GM18907 (cell line): Measurements from ENCODE around the gene SND1.

Experiments used
- ATAC-seq: cut with Tn5 transposase; IDR thresholded peaks from one replicate; pipeline ENCODE4 v1.9.1; 2021; ENCODE audit warnings: mild to moderate bottlenecking, moderate library complexity; ENCODE audit not compliant: unreplicated experiment

The SND1 gene

DNA sequence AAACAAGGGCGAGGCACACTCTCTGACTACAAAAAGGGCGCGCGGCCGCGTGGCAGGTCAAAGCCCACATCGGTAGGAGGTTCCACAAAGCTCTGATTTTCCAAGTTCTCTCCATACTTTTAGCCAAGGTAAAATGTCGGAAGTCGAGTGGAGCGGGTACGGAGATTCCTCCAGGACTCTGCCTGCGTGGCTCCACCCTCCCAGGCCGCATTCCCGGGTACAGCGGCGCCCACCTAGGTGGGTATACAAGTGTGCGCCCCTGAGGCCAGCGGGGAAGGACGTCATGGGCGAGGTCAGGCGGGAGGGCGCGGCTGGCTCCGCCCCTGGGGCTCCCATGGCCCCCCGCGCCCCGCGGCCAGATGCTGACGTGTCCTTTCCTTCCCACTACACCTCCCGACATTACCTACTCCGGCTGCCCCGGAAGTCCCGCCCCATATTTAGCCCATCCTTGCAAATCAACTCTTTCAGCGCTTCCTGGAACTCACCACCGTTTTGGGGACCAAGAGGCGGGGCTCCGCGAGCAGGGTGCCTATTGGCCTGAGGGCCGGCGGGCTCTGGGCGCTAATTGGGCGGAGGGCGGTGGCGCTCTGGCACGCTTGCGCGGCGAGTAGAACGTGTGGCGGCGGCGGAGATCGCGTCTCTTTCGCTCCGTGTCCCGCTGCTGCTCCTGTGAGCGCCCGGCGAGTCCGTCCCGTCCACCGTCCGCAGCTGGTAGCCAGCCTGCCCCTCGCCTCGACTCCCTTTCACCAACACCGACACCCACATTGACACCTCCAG is at the start of gene SND1:
Gene SND1, plus strand, starts transcription at position 639 of the 777 bp plus-strand sequence. CDS start 180 bp downstream, outside the sequence.
- ATAC-seq, result peak; percentile 96

DNA sequence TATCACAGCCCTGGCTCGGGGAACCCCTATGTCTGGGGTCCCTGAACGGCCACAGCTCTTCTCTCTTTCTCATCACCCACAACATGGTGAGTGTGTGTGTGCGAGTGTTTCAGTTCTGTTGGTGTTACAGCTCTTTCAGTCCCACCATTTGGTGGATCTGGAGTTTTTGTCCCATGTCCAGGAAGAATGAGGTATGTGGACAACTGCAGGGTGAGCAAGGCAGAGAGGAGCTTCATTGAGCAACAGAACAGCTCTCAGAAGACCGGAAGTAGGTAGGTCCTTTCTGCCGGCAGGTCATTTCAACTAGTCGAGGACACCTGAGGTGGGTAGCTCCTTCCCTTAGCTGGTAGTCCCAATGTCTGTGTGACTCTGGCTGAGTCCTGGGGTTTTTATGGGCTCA is 43.5 kb upstream of the SND1 start:
- no peak for ATAC-seq

DNA sequence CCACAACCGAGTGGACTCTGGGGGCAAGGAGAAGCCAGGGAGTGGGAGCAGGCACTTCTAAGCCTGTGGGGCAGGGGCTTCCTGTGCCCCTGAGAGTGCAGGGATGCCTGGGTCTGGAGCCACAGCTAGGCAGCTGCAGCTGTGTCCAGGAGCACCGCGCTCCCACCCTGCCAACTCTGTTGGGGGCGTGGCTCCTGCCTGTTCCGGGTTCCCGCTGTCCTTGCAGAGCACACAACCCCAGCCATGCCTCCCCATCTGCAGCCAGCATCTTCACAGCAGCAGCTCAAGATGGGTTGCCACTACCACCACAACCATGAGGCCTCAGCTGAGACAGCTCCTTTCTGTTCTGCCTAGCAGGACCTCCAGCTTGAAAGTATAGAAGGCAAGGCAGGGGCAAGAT is 42.7 kb upstream of the SND1 start:
- no peak for ATAC-seq

DNA sequence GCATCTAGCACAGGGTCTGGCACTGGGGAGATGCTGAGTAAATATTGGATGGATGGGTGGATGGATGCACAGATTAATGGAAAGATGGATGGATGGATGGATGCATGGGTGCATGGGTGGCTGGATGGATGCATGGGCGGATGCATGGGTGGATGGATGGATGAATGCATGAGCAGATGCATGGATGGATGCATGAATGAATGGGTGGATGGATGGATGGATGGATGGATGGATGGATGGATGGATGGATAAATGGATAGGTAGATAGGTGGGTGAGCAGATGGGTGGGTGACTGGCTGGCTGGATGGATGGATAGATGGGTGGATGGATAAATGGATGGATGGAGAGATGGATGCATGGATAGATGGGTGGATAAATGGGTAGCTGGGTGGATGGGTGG is 39.7 kb upstream of the SND1 start:
- ATAC-seq, result no peak

DNA sequence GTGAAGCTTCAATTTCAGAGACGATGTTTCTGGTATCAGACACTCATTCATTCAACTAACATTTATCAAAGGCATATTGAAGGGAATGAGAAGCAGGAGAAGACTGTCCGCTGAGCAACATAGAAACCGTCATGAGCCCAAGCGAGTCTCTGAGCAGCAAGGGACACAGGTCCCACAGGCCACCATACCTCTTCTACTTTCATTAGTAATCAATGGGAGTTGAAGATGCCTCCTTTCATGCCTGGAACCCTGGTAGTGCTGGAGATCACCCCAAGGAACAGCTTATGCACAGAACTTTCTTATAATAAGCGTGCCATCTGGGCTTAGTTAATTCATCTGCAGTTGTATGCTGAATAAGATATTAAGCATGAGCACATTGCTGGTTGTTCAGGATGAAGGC is 35.3 kb upstream of the SND1 start:
- no peak for ATAC-seq

DNA sequence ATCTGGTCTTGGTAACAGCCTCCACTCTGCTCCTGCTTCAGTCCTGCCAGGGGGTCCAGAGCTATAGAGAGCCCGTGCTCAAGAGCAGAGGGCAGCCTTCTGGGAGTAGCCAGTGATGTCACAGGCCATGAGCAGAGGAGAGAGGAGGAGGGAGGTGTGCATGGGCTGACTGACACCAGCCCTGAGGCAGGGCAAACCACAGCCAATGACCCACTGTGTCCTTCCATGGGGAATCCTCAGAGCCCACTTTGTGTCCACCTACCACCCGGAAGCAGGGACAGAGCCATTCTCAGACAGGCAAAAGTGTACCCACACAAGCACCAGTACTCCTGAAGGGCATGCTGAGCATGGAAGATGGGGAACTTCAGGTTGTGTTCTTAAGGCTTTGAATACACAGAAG is 34.0 kb upstream of the SND1 start, which contains the start of gene PAX4:
Gene PAX4, minus strand, starts transcription at position 101 of the 400 bp plus-strand sequence. CDS start 2,214 bp downstream, outside the sequence.
- no peak for ATAC-seq

DNA sequence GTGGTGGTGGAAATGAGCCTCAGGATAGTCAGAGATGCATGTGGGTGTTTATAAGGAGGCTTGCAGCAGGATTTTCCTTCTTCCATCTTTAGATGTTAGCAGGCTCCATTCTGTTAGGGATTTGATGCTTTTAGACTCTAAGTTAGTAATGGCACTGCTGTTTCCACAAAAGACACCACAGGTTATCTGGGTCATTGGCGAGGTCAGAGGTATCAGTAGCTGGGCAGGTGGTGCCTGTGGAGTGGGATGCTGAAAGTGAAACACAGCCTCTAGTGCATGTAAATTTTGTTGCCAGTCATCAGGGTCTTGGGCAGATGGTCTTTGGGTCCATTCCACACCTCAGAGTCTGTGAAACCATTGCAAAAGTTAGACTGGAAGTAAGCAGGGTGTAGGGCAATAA is 33.2 kb upstream of the SND1 start:
- no peak for ATAC-seq

DNA sequence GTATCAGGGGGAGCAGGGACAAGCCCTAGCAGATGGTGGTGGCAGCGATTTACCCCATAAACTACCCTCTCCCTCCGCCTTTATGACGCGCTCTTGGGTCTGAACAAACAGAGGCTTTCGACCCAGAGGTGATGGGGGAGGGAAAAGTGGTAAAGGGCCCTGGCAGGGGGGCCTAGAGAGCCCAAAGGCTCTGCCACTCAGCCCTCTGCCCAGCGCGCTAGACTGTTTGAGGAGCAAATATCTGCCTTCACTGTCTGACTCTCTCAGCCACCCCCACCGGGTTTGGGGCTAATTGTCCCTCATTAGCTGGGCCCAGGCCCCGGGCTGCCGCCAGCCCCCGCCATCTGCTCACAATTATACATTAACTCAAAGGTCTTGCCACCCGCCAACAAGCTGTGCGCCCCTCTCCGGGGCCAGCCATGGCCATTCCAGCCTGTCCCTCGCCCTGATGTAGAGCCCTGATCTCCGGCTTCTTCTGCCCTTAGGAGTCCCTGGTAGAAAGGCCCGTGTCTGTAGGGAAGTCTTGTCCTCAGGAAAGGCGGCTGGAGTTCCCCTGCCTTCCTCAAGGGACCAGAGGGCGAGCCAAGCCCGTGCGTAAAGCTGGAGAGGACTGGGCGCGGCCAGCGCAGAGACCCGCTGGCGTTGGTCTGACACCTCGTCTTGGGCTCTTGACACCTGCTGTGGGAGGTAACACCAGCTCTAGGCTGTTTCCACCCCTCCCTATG is 32.2 kb upstream of the SND1 start:
- no peak for ATAC-seq

DNA sequence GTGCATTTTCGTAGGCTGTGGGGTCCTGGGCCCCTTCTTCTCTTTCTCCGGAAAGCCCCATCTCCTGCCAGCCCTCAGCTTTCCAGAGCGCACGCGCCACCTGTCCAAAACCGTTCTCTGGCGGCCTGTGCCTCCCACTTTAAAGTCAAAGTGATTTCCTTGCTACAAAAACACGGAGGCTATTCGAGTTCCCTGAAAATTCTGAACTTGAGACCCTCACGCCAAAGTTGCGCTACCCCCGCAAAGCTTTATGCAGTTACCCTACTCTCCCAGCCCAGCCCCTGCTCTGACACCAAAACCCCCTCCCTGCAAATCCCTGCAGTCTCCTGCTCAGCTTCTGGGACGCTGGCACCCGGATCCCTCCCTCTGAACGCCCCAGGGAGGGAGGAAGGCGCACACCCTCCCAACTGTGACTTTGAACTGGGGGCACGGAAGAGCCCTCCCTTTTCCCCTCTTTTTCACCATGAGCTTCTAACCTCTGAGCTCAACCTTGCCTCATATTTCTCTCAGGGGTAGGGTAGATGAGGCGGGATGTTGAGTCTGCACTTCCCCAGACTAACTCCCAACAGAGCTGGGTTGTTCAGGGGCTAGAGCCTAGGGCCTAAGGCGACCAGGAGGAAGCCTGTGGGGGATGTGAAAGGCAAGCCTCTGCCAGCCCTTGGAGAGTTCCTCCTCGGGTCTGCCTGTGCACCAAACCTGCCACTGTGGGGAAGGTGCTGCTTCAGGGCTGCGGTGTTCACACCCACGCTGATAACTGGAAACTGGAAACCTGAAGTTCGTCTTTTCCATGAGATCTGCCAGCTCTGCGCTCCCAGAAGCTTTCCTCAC is 31.4 kb upstream of the SND1 start:
- ATAC-seq, result peak; percentile 51

DNA sequence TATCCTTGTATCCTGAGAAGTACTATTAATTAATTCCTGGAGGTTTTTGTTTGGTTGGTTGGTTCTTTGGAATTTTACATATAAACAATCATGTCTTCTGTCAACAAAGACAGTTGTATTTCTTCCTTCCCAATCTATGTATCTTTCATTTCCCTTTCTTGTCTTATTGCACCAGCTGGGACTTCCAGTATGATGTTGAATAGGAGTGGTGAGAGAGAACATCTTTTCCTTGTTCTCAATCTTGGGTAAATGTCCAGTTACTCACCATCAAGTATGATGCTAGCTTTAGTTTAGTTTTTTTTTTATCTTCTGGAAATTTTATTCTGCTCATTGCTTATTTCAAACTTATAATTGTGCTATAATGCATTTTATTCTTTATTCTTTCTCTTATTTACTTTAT is 26.7 kb upstream of the SND1 start:
- no peak for ATAC-seq

DNA sequence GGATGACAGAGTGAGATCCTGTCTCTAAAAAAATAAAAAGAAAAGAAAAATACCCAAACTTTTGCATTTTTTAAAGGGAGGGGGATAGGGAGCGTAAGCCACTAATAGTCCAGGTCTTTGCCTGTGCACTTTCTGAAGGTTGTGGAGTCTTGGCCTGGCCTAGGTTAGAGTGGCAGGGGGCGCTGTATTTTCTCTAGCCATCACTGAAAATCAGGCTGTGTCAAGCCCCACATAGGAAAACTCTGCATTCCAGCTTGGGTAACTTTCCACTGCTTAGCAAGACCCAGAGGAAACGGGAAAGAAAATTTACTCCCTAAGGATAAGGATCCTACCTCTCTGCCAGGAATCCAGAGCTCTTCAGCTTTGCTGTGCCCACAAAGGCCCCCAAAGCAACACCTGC is 23.5 kb upstream of the SND1 start:
- no peak for ATAC-seq

DNA sequence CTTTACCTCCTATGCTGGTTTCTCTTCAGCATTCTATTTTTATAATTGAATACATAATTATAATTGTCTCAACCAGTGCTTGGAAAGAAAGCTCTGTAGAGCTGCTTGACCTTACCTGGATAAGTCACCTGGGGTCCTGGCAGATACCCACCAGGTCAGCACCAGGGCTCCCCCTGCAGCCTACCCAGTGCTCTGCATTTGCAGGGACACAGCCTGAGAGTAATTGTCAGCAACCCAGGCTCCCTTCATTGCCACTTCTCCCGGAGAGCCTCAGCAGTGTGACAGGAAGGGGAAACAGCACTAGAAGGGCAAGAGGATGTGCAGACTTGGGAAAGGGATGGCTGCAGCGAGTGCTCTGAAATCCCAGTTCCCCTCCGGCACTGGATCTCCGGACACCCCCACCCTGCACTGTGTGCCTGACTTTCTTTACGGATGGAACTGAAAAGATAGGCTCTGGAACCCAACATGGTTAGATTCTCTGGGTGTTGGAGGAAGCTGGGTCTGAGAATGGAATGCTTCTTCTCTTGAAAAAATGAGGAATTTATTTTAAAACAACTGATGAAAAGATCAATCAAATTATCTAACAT is 22.6 kb upstream of the SND1 start:
- peak; percentile 67 for ATAC-seq

DNA sequence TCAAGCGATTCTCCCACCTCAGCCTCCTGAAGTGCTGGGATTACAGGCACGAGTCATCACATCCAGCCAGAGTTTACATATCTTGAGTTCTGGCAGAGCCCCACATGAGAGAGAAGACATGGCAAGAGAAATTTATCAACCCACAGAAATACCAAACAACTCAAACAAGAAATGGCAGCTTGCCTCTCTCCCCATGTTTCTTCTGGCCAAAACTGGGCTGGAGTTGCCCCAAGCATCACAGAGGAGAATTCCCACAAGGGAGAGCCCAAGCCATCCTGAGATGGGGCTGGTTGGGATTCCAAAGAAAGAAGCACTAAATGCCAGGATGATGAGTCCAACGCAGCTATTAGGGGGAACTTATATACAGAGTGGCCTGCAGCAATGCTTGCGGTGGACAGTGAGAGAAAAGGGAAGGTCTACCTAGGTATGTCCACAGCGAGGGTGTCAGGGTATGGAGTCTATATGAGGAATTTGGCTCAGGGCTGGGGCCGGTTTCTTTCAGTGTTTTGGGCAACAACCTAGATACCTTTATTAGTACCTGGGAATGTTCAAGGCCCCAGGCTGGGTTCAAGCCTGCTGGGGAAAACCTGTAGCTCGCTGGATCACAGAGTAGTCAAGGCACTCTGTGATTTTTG is 19.6 kb upstream of the SND1 start:
- ATAC-seq, result no peak

DNA sequence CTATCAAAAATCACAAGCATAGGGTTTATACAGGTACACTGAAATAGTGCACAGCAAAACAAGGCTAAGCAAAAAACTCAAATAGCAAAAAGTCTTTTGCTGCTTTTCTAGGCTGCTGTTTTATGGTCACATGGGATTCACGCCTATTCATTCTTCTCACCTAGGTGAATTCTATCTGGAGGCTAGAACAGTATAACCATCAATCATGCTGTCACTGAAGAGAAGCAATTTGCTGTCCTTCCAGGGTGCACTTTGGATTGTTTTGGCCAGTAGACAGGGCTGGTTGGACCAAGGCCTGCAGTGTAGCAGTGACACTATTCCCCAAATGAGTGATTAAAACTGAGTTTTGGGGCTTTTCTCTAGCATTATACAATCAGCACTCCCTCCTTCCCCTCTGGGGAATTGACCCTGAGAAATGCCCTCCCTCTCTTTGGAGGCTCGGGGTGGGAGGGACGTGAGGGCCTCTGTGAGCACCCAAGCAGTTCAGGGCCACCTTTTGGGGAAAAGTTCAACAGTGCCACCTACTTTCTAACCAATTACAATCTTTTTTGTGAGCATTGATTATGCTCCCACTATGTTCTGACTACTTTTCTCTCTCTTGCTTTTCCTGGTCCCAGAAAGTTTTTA is 16.2 kb upstream of the SND1 start:
- ATAC-seq, result peak; percentile 69

DNA sequence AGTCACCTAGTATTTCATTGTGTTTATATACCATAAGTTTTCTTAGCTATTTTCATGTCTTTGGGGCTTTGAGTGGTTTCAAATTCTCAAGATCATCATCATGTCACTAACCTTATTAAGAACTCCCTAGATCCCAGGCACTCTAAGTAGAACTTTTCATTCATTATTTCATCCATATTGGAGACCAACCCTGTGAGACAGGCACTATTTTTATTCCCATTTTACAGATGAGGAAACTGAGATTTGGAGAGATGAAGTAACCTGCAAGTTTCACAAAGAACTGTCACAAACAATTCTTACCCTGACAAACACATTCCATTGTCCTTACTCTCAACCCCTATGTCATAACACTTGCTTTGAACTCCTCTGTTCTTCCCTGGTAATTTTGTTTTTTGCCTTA is 13.8 kb upstream of the SND1 start:
- no peak for ATAC-seq

DNA sequence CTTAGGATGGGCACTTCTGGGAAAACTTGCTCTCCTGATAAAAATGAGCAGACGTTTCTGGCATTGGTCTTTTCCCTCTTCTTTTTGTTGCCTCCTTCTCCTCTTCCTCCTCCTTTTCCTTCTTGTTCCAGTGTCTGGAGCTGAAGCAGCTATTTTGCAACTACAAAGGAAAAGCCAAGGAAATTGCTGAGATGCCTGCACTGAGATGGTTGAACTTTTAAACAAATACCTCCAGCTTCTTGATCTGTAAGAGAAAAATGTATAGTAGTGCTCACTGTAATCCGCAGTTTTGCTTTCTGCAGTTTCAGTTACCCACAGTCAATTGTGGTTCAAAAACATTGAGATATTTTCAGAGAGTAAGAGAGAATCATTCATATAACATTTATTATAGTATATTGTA is 7.5 kb upstream of the SND1 start:
- no peak for ATAC-seq

DNA sequence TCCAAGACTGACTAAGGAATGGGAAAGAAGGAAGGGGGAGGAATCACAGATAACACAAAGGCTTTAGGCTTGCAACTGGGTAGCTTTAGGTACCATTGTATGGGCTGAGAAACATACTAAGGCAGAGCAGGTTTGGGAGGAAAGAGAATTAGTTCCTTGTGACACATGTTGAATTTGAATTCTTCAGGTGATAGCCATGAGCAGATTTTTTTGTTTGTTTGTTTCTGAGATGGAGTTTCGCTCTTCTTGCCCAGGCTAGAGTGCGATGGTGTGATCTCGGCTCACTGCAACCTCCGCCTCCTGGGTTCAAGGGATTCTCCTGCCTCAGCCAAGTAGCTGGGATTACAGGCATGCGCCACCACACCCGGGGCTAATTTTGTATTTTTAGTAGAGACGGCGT is 4.4 kb upstream of the SND1 start:
- ATAC-seq, result no peak

DNA sequence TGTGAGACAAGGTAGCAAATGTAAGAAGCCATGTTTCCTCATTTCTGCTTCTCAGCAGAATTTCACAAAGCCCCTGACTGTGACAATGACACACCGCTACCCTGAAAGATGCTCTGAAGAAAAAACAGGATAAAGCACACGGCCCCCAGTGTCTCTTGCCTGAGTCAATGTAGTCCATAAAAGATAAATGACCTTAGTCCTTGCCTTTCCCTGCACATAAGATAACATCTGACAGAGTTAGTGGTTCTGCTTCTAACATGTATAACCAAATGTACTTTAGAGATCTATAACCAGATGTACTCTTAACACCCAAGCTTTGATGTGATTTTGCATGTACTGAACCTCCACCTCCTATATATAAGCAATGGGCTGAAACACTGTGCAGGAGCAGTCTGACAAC is 3.0 kb upstream of the SND1 start:
- no peak for ATAC-seq

DNA sequence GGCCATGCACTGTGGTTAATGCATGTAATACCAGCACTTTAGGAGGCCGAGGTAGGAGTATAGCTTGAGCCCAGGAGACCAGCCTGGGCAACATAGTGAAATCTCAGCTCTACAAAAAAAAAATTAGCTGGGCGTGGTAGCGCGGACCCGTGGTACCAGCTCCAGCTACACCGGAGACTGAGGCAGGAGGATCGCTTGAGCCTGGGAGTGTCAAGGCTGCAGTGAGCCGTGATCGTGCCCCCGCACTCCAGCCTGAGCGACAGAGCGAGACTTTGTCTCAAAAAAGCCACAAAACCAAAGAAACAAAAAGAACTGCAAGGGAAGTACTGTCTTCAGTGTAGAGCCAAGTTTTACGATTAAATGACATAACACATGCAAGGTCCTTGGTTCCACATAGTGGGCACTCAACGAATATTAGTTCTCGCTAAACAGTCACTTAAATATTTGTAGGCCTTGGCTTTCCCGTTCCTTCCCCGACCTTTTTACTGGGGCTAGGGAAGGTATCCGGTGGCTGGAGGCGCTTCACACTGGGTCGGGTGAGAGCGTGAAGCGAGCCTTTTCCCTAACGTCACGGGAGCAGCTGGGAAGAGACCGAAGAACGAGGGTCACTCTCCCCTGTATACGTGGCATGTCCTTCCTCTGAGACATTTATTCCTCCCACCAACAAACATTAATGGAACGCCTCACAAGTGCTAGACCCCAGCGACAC is 993 bp upstream of the SND1 start:
- ATAC-seq, result no peak
